ENCODE measurements around the gene CYBA.

The CYBA gene

DNA sequence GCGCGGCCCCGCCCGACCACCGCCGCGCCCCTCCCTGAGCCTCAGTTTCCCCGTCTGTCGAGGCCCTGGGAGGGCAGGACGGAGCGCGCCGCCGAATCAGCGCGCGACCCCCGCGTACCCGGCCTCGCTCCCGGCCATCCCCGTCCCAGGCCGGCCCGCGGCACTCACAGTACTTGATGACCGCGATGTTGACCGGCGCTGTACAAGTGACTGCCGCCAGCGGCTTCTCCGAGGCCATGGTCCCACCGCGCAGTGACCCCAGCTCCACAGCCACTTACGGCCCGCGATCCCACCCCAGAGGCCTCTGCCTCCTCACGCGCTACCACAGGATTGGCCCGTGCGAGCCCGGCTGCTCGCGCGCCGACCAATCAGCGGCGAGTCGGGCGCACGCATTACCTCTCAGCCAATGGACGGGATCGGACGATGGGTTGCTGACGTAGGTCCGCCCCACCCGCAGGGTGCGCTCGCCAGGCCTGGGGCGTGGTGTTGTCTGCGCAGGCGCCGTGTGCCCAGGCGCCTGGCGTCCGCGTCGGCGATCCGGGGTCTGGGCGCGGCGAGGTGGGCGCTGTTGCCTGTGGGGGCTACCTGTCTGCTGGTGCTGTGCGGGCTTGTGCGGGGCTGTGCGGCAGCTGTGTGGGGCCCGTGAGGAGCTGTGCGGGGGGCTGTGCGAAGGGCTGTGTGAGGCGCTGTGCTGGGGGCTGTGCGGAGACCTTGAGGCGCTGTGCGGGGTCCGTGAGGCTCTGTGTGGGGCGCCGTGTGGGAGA is 12.2 kb upstream of the CYBA start, which contains the start of gene MVD:
Gene MVD (minus strand): TSS at position 249 of the 764 bp plus-strand sequence. CDS start 11 bp downstream, at position 238.
- DNase-seq: peak; percentile 85 to 99 (median 96)

DNA sequence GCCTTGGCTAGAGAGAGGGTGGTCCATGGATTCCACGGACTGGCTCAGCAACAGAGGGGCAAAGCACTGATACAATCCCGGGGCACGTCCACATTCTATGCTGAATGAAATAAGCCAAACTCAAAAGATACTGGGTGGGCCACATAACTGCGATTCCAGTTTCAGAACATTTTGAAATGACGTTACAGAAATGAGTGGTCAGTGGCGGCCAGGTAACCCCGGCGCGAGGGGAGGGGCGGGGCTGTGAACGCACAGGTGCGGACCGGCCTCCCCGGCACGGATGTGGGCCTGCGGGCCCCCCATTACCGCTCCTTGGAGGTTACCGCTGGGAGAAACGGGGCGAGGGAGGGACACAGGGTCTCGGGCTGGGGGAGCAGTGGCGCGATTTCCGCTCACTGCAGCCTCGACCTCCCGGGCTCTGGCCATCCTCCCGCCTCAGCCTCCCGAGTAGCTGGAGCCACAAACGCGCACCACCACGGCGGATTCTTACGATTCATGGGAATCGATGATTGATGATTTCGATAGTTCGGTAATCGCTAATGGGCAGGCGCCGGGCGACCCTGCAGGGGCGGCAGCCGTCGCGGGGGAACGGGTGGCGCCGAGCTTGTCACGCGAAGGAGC is 11.5 kb upstream of the CYBA start:
- DNase-seq: peak in 1 of 56 donors; percentile 48

DNA sequence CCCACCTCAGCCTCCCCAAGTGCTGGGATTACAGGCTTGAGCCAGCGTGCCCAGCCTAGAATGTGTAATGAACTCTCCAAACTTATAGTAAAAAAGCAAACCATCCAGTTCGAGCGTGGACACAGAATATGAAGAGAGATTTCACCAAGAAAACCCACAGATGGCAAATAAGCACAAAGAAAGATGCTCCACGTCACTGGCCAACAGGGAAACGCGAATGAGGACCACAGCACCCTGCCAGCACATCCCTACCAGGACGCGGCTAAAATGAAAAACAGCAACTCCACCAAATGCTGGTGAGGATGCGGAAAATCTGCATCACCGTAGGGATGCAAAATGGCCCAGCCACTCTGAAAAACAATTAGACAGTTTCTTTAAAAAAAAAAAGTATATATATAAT is 10.6 kb upstream of the CYBA start:
- DNase-seq: no peak

DNA sequence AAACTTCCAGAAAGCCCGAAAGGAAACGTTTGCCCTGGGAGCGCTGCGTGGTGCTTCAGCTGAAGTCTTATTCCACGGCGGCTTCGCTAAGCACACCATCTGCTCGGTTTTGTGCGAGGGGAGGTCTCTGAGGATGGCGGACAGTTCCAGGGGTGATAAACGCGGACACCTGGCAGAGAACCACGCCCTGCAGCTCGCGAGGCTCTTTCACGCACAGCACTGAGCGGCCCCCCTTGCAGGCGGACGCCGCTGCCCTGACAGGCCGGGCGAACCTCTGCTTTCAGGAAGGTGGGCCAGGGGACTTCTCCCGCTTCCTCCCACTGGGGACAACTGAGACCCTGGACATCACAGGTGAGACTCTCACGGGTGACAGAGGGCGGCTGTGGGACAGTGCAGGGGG is 8.3 kb upstream of the CYBA start:
- no peak for DNase-seq

DNA sequence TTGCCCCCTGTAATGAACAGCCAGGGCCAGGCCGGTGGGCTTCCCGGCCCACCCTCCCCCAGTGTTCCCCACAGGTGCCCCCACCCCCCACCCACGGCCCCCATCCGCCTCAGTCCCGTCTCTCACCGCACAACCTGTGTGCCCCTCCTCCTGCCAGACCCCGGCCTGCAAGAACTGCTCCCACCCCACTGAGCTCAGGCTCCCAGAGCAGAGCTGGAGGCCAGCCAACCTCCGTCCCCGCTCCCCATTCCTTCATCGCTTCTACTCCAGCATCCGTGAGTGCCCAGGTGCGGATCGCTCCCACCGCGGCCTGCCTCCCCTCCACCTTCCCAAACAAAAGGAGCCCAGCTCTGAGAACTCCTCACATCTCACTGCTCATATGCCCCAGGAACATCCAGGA is 7.9 kb upstream of the CYBA start:
- no peak for DNase-seq

DNA sequence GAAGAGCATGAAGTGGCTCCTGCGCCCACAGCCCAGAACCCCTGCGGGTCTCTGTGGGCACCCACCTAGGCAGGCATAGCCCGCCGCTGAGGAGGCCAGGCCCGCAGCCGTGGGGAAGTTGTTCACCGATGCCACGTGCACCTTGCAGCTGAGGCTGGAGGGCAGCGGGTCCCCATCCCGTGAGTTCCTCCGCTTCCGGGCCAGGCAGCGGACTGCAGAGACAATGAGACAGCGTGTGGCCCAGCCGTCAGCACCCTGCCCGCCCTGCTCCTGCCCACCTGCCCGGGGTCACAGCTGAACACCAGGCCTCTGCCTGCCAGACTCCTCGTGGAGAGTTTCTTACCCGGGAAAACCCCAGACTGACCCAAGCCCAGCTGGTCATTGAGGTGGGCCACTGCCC is 6.5 kb upstream of the CYBA start:
- no peak for DNase-seq

DNA sequence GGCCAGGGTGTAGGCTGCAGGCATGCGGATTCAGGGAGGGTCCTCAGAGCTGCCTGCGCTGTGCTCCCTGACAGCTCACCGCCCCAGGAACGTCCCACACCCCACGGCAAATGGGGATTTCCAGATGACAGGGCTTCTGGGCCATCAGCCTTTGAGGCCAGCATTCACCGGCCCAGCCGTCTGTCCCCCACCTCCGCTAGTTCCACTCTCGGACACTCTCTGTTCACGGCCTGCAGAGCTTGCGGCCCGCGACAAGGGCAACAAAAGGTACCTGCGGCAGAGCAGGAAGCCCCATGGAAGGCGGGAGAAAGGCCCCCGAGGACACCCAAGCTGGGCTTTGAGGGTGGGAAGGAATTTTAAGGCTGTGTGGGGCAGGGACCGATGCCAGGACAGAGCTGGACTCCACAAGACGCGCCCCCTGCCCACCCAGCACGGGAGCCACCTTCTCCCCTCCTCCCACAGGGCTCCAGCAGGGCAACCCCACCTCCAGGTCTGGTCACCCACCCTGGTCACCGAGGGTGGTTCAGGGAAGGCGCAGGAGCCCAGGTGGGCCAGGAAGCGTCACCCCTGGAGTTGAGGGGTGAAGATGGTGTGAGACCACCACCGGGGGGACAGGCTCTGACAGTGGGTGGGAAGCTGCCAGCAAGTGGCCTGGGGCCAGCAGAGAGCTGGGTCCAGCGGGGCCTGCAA is 5.6 kb upstream of the CYBA start:
- no peak for DNase-seq

DNA sequence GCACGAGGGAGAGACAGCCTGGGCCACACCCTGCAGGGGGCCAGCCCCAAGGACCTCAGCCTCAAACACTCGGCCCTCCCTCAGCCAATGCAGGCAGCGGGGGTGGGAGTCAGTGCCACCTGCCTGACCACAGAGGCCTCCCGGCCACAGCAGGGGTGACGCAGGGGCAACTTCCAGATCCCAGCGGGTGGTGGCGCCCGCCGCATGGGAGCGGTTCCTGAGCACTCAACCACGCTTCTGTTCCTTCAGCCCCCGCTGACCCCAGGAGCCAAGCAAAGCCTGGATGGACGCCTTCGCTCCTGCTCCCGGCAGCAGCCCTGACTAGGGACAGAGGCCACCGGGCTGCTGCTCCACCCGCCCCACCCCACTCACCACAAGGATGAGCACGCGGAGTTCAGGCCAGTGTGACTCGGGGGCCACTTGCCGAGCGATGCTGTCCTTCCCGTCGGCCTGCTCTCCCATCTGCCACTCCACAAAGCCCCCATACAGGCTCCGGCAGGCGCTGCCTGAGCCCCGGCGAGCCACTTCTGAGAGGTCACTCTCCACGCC is 5.0 kb upstream of the CYBA start:
- no peak for DNase-seq

DNA sequence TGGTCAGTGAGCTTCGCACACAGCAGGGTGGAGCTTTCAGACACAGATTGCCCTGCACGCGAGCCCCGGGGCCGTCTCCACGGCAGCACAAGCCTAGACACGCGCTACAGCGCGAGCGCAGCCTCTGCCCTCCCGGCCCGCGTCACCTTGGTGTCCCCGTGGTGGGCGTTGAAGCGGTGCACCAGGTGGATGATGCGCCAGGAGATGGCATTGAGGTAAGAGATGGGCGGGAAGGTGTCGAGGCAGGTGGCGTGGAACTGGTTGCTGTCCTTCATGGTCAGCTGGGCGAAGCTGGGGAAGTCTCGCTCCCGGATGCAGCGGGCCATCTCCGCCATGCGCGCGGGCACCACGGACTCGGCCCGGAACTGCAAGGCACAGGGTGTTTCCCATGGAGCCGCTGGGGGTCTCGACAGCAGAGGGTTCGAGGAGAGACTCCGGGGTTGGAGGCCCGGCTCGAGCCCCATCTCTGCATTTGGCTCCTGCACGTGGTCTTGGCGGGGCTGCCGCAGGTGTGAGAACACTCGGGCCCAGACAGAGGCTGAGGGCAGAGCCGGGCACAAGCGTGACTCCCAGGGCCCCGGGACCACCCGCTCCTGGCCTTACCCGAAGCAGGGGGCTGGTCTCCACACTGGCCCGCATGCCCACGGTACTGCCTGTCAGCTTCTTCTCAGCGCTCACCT is 4.3 kb upstream of the CYBA start:
- no peak for DNase-seq

DNA sequence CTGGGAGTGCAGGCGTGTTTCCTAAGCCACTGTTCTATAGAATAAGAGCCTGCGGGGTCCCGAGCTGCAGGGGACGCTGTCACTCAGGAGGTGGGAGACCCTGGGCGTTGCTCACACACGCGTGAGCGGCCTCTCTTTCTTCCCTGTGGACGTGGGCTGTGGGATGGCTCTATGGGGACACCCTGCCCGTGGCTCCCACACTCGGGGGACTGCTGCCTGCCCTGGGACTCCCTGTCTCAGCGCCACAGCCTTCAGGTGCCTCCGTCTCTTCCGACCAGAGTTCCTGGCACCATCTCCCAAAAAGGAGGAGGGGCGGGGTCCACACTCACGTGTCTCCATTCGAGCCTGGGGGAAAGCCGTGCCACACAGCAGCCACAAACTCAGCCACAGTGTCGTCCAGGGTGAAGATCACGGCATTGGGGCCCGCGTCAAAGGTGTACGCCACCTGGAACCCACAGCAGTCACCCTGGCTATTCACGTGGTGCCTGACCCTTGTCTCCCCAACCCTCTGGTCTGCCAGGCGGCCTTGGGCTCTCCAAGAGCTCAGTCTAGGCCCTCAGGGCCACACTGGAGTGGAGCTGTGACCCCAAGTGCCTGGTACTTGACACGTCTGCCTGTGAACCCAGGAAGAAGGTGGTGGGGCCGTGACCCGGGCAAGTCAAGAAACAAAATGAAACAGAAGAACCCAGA is 3.7 kb upstream of the CYBA start:
- DNase-seq: no peak

DNA sequence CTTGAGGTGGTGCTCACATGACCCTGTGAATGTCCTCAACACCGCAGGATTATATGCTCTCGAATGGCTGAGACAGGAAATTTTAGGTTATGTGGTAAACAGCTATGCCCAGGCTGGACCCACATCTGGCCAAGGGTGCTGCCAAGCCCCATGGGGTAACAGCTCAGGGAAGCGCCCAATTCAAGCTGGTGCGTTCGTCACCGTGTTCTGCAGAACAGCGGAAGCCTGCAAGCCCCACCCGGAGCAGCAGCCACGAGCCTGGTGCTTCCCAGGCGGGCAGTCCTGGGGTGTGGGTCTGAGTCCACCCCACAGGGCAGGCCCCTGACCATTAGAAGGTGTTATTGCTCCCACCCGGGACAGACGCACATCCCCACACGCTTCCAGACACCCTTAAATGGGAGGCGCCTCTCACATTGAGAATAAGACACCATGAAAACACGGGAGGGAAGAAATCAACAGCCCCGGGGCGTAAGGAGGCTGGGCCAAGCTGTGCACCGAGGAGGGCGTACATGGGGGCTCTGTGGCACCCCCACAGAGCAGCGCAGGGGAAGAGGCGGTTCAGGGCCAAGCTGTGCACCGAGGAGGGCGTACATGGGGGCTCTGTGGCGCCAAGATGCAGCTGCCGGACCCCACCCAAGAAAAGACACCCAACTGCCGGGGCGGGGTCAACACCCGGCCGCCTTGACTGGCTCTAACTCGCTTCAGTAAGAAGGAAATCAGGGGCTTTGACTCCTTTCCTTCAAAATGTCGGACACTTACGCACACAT is 2.9 kb upstream of the CYBA start:
- no peak for DNase-seq

DNA sequence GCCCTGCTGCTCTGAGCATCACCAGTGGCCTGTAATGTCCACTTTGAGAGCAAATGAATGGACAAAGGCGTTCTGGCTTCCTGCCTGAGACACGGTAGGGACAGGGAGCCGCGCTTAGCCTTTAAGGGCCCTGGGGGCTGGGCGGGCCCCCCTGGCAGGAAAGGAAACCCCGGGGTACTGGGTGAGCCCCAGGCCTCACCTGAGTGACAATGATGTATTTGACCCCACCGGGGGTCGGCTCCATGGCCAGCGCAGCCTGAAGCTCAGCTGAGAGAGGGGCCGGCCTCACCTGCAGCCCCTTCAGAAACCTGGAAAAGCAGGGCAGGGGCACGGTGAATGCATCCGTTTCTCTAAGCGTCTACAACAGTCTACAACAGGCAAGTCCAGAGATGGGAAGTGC is 2.2 kb upstream of the CYBA start:
- no peak for DNase-seq

DNA sequence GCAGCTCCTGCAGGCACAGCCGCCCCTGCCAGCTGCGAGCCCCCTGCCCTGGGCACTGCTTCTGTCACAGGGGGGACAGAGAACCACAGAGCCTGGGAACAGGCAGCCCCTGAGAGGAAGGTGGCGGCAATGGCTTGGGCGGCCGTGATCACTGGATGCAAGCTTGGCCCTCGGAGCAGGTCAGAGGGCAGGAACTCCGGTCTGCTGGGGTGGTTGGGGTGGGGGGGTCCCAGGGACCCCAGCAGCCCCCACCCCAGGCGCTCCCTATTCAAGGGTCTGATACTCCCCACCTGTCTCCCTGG is 1.9 kb upstream of the CYBA start:
- DNase-seq: no peak

DNA sequence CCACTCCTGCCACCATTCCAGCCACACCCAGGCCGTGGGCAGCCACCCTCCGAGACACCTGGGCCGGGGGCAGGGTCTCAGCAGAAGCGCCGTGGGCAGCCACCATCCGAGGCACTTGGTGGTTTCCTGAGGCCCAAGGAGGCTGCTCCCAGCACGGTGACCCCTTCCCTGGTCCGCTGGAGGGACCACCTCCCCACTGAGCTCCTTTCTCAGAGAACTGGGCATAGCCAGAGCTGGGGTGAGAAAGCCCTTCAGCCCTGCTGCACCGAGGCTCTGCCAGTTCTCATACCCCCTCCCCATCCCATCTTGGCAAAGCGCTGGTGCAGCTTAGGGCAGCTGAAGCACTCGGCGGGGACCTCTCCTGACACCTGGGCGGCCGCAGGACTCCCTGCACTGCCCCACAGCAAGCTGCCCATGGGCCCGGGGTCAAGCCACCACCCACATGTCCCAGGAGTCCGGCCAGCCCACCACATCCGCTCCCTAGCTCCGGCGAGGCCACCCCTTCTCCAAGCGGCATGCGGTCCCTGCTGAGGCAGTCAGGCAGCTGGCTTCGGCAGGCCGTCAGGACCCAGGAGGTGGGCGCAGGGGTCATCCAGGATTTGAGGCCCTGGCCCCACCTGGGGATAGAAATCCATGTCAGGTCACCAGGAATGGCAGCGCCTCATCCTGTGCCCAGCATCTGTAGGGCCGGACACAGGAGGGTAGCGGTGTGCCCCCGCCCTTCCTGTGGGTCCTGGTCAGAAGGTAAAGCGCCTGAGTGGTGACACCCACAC is 1.3 kb upstream of the CYBA start:
- no peak for DNase-seq

DNA sequence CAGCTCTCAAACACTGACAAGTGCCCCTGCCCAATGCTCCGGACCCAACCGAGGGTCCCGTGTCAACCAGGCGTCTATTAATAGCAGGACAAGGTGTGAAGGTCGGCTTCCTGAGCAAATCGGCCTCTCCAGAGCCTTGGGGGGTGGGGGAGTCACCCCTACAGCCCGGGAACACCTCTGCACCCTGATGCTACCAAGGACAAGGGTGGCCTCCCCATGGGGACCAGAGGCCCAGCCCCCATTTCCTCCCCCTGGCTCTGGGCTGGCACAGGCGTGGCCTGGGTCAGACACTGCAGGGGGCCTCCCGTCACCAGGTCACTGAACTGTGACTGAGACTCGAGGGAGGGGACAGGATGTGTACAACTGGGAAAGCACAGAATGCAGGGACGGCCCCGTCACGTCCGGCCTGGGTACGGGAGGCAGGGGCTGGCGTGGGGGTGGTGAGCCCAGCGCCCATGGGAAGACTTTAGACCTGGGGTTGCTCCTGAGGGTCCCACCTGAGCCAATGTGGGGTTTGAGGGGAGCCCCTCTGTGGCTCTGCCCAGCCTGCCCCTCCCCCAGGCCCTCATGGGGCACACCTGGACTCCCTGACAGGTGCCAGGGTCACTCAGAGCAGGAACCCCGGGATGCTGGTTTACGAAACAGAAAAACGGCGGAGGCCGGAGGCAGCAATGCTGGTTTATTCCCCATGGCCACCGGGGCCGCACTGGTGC is 579 bp upstream of the CYBA start:
- DNase-seq: no peak

DNA sequence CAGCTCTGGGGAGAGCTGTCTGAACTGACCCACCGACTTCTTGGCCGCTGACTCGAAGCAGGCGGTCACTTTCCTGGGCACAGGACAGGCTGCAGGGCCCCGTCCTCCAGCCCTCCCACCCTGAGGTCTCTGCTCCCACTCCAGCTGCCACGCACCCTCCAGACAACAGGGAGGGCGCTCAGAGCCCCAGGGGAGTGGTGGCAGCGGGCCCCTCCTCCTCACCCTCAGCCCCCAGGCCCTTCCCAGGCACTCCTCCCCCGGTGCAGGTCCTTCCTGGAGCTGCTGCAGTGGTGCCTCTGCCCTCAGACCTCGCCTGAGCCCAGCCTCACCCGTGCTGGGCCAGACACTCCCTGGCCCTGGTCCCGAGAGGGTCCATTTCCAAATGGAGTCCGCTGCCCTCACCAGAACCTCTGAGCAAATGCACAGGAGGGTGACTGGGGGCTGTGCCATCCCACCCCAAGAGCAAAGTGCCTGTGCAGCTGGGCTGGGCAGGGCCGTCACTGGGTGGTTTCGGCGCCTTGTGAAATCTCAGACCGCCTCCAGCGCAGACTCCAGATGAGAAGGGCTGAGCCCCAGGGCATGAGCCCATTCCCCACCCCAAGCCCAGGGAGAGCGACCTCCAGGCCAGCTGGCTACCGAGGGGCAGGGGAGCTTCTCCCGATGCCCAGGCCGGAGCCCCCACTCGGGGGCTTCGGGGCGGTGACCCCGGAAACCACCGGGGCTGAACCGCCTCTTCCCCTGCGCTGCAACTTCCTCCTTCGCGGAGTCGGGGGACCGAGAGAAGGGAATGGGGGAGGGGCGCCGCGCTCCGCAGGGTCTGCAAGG is 717 bp downstream of the CYBA start:
- DNase-seq: peak in 3 of 56 donors; percentile 15 to 38 (median 19)

DNA sequence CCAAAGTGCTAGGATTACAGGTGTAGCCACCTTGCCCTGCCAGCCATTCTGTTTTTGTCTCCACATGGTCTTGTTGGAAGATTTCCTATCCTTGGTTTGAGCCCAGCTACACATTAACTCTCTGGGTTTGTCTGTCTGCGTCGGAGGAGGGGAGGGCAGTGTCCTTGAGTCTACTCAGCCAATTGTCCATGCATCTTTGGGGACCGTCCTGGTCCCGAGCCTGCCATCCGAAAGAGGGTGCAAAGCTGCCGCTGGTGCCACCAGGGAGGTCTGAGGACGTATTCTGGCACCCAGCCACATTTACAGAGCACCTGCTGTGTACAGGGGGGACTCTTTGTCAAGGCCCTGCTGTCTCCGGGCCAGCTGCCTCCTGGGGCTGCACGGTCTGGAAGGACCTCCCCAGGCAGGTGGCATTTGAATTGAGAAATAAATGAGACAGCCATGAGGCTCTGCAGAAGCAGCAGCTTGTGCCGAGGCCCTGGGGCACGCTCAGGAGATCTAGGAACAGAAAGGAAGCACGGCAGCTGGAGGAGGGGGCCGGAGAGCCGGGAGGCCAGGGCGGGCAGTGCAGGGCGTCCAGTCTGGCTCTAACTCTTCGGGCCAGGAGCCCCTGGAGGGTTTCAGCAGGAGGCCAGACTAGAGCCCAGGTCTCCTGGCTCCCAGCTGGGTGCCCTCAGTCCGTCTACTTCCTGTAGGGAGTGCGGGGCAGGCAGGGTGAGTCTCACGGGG is 1.5 kb downstream of the CYBA start:
- DNase-seq: no peak
